A673 (cell line): ENCODE data around the gene PROX1.

Source experiments
- CTCF ChIP-seq: fragments of 300-800, 200-600 bp; sonication (generic); conservative IDR thresholded peaks from 2 replicates; pipeline ENCODE4 v1.5.1; 2017; ENCODE audit warnings: low read depth, mild to moderate bottlenecking, antibody characterized with exemption, low read length, moderate library complexity, mixed read lengths
- EZH2 ChIP-seq: fragments of 200-600 bp; sonication (generic); IDR thresholded peaks from 2 replicates; pipeline ENCODE4 v1.6.1; 2017; ENCODE audit warnings: borderline replicate concordance, low read depth, mild to moderate bottlenecking, mixed read lengths, antibody characterized with exemption, low read length; ENCODE audit not compliant: poor library complexity, severe bottlenecking

DNA sequence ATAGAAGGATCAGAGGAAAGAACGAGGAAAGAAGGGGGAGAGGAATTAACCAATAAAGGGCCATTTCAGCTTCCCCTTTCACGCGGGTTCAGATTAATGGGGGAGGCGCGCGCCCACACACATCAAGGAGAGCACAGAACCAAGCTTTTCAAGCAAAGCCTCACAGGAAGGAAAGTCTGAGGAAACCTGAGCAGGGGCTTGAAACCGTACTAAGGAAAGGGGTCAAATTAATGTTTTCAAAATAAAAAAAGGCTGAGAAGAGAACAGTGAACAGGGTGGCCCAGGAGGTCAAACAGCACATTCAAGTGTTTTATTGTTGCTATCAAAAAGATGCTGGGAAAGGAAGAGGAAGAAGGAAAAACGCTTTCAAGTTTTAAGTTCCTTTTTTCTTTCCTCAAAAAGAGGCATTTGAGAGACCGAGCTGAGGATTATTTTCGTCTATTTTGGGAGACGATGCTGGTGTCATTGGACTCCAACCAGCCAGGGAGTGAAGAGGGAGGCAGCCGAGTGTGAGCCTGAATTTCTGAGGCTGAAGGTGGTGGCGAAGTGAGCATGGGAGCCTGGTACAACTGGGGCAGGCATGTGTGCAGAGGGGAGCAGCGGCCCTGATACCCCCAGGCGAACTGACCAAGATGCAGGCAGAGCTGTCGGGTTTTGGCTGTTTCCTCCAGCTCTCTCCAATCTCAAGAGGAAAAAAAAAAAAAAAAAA, 88.4 kb downstream of the PROX1 start:
- TF ChIP-seq CTCF (no peak), EZH2 (no peak)
